Measurements from ENCODE around the gene MRC1.

- TF ChIP-seq CTCF (IDR thresholded peaks at IDR 0.05): no peak
- no peak for TF ChIP-seq EZH2 (IDR thresholded peaks at IDR 0.05; ENCODE audit: borderline replicate concordance, insufficient read depth, low read depth, low read length, poor library complexity, severe bottlenecking)
These were observed 38.1 kb upstream of the MRC1 start for GRCh38 chr10:17771017-17771416.

All from B cell (primary cell).